GM18505 (cell line): ENCODE measurements around the gene MIR17HG.
"Not testable (repeated sequence)": the region's sequence is repeated elsewhere in the genome, so short reads cannot be mapped to it uniquely, and the experiment has no call there.

Source experiments
- ATAC-seq: cut with Tn5 transposase; IDR thresholded peaks from one replicate; pipeline ENCODE4 v1.9.1; 2021; ENCODE audit not compliant: unreplicated experiment
- POLR2A ChIP-seq: IDR thresholded peaks from 4 replicates; pipeline ENCODE4 v1.6.1; 2011; ENCODE audit warnings: borderline replicate concordance; ENCODE audit not compliant: insufficient read depth, insufficient read length; ENCODE audit errors: extremely low read depth

Gene MIR17HG

GRCh38 chr13:91347202-91347995, at the start of gene MIR17HG:
Gene MIR17HG, plus strand, starts transcription at chr13:91347687.
- peak; percentile 93 for TF ChIP-seq POLR2A
- ATAC-seq = peak; percentile 54

- ATAC-seq = no peak
- TF ChIP-seq POLR2A = no peak
These were observed 49.4 kb upstream of the MIR17HG start for GRCh38 chr13:91298060-91298459.

- no peak for TF ChIP-seq POLR2A
These were observed 45.4 kb upstream of the MIR17HG start for GRCh38 chr13:91302111-91302510.

GRCh38 chr13:91303031-91303430, 44.5 kb upstream of the MIR17HG start:
- TF ChIP-seq POLR2A = no peak
- no peak for ATAC-seq

More at GRCh38 chr13:91302111-91302510, 45.4 kb upstream of the MIR17HG start:
- peak; percentile 89 for ATAC-seq

- no peak for TF ChIP-seq POLR2A
These were observed 42.7 kb upstream of the MIR17HG start for GRCh38 chr13:91304741-91305140.

GRCh38 chr13:91305652-91306051, 41.8 kb upstream of the MIR17HG start:
- ATAC-seq = no peak

More at GRCh38 chr13:91304741-91305140, 42.7 kb upstream of the MIR17HG start:
- ATAC-seq = no peak

GRCh38 chr13:91307887-91308286, 39.6 kb upstream of the MIR17HG start:
- no peak for ATAC-seq
- no peak for TF ChIP-seq POLR2A

More at GRCh38 chr13:91305652-91306051, 41.8 kb upstream of the MIR17HG start:
- no peak for TF ChIP-seq POLR2A

GRCh38 chr13:91308299-91308698, 39.2 kb upstream of the MIR17HG start:
- ATAC-seq = no peak
- no peak for TF ChIP-seq POLR2A

GRCh38 chr13:91311491-91311890, 36.0 kb upstream of the MIR17HG start:
- TF ChIP-seq POLR2A = no peak
- ATAC-seq = no peak

GRCh38 chr13:91312324-91312723, 35.2 kb upstream of the MIR17HG start:
- ATAC-seq = no peak
- no peak for TF ChIP-seq POLR2A

GRCh38 chr13:91313103-91313502, 34.4 kb upstream of the MIR17HG start:
- peak; percentile 73 for ATAC-seq
- no peak for TF ChIP-seq POLR2A

GRCh38 chr13:91313581-91313980, 33.9 kb upstream of the MIR17HG start:
- peak; percentile 55 for ATAC-seq
- TF ChIP-seq POLR2A = no peak

GRCh38 chr13:91314888-91315287, 32.6 kb upstream of the MIR17HG start:
- TF ChIP-seq POLR2A = no peak
- no peak for ATAC-seq

- TF ChIP-seq POLR2A = no peak
- no peak for ATAC-seq
These were observed 28.6 kb upstream of the MIR17HG start for GRCh38 chr13:91318886-91319285.

- no peak for ATAC-seq
- no peak for TF ChIP-seq POLR2A
These were observed 27.5 kb upstream of the MIR17HG start for GRCh38 chr13:91319996-91320395.

- ATAC-seq = not testable (repeated sequence)
These were observed 26.5 kb upstream of the MIR17HG start for GRCh38 chr13:91320990-91321389.
